ENCODE measurements around the gene VEGFC.

- TF ChIP-seq EZH2 (IDR thresholded peaks at IDR 0.05; ENCODE audit: borderline replicate concordance, insufficient read depth, low read depth, low read length, poor library complexity, severe bottlenecking) (no peak), CTCF (IDR thresholded peaks at IDR 0.05) (no peak)
Measured at GRCh38 chr4:176810481-176811249, 17.9 kb upstream of the VEGFC start.

Measured in B cell (primary cell).